DMS79 treated with DMSO at 0.1 percent for 48 hours (cell line): Measurements from ENCODE around the gene CAPN11.
"Not testable (repeated sequence)": the region's sequence is repeated elsewhere in the genome, so short reads cannot be mapped to it uniquely, and the experiment has no call there.

ENCODE experiments used
- DNase-seq: peaks from one replicate; lab custom pipeline; 2025; lab: John Stamatoyannopoulos, UW

Gene CAPN11

DNA sequence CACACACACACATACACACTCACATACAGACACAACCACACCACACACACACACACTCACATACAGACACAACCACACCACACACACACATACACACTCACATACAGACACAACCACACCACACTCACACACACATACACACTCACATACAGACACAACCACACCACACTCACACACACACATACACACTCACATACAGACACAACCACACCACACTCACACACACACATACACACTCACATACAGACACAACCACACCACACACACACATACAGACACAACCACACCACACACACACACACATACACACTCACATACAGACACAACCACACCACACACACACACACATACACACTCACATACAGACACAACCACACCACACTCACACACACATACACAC is 23.2 kb downstream of the CAPN11 start:
- DNase-seq: not testable (repeated sequence)

DNA sequence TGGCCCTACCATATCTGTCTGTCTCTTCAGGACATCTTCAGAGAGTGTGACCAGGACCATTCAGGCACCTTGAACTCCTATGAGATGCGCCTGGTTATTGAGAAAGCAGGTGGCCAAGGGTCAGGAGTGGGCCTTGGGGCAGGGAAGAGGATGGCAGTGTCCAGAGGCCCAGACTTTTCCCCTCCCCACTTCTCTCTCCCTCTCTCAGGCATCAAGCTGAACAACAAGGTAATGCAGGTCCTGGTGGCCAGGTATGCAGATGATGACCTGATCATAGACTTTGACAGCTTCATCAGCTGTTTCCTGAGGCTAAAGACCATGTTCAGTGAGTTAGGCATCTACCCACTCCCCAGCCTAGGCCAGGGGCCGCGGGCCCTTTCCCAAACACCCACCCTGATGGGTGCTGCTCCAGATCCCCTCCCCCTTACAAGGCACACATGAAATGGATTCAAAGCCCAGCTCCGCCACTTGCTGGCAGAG is 24.3 kb downstream of the CAPN11 start:
- no peak for DNase-seq

DNA sequence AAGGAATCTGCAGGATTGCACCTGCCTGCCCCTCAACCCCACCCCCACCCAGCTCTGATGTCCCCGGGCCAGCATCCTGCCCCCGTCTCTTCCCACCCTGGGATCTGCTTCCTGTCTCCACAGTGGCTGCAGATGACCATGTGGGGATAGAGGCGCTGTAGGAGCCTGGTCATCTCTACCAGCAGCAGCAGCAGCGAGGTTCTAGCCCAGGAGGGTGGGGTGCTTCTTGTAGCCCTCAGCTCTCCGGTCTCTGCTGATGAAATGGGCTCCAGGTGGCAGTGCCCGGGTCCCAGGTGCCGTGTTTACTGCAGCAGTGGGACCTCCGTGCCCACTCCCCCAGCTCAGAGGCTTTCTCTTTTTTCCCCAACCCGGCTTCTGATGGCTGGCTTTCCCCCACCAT is 25.2 kb downstream of the CAPN11 start:
- DNase-seq: no peak

DNA sequence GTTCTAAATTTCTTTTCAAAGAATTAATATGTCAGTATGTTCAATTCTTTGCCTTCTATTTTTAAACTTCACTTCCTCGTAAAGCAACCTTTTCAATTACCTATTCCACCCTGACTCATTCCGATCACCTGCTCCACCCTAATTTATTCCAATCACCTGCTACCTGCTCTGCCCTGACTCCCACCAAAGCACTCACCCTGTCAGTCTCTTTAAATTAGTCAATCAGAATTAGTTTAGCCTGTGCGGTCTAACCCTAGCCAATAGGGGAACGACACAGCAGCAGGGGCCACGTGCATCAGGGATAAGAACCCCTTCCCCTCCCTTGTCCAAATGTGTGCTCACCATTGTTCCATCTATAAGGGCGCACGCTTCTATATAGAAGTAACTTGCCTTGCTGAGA is 26.7 kb downstream of the CAPN11 start:
- not testable (repeated sequence) for DNase-seq

DNA sequence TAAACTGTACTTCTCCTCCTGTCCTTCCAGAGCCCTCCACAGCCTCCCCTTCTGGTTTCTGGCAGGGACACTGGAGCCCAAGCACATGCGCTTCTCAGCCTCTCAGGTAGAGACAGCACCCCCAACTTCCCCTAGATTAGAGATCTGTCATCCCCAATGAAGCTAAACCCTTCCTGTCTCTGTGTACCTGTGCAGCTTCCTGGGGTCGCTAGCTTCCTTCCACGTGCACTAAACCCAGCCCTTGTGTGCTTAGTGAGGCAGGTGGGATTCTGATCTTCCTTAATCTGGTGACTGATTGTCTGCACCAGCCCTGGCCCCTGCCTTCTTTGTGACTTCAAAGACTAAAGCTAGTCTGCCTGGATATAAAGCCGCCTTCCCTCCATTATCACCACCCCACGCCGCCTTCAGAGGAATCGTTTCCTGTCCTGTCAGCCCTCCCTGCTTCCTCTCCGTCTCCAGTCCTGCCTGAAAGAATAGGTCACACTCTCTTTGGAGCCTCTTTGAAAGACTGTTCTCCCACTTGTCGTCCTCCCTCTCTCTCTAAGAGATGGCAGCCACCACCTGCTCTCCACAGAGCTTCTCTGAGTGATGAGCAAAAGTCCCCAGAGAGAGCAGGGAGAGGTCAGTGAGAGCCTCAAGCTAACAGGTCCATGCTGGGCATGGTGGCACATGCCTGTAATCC is 27.5 kb downstream of the CAPN11 start:
- no peak for DNase-seq

DNA sequence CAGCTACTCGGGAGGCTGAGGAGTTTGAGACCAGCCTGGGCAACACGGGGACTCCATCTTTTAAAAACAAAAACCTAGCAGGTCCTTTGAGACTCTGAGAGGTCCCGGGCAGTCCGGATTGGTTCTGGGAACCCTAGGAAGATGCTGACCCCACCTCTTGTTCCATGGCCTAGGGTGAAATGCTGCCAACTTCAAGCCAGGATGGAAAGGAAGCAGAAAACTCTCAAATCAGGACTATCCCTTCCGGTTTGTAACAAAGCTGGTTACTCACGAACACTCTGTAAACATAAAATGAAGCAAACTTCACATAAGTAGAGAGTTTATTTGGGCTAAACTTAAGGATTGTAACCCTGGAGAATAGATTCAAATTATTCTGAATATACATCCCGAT is 28.0 kb downstream of the CAPN11 start:
- DNase-seq: no peak

DNA sequence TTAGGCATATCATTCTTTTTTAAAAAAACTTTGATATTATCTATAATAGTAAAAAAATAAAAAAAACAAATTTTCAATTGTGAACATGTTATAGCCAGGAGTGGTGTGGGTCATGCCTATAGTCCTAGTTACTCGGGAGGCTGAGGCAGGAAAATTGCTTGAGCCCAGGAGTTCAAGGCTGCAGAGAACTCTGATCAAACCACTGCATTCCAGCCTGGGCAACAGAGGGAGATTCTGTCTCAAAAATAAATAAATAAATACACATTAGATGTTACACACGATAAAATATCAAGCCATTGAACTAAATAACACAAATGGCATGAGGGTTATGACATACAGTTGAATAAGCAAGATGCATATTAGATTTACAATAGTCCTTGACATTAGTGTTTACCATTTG is 30.2 kb downstream of the CAPN11 start:
- DNase-seq: no peak

DNA sequence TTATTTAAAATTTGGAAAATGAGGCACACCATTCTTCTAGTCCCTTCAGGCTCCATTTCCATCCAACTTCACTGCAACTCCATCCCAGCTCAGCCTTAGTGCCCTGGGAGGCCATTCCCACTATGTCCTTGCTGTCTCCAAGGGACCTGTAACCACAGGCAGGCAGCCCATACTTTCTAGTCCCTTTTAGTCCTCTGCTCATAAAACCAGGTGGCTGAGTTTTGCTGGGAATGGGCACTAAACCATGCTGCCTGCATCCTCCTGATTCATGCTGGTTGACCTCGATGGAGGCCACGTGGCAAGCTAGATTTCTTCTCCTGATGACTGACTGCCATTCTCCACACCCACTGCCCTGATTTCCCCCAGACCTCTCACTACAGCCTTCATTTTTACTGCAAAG is 30.6 kb downstream of the CAPN11 start:
- DNase-seq: no peak

DNA sequence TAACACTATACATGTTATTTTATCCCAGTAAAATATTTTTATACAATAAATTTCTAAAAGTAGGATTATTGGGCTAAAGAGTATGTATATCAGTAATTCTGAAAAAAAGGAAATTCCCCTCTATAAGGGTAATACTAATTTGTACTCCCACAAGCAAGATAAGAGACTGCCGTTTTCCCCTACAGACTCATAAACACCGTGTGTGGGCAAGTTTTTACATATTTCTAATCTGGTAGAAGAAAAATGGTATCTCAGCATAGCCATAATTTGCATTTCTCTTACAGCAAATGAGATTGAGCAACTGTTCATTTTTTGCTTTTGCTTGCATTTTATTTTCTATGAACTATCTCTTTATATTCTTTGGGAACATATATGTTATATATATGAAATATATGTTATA is 32.1 kb downstream of the CAPN11 start:
- DNase-seq: no peak

DNA sequence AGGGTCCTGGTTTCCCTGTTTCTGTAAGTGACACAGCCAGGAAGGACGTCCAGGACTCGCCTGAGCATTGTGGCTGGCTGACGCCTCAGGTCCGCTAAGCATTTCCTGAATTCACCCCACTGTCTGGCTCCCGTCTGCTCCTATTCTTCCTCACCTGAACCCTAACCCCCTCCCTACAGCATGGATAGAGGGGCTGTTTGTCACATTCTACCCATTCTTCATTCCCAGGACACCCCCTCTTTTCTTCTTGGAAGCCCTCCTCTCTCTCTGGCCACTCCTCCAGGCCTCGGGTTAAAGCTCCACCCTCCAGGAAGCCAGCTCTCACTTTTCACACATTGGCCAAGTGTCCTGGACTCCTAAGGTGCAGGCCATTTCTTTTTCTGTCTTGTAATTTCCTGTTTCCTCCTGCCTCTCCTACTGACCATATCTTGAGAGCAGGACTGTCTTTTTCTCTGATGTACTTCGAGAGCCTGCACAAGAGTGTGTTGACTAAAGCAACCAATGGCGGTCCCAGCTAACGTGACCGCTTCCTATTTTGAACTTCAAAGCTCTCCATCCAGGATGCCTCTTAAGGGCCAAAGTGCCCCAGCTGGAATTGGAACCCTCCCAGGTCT is 33.9 kb downstream of the CAPN11 start:
- DNase-seq: peak; percentile 31

DNA sequence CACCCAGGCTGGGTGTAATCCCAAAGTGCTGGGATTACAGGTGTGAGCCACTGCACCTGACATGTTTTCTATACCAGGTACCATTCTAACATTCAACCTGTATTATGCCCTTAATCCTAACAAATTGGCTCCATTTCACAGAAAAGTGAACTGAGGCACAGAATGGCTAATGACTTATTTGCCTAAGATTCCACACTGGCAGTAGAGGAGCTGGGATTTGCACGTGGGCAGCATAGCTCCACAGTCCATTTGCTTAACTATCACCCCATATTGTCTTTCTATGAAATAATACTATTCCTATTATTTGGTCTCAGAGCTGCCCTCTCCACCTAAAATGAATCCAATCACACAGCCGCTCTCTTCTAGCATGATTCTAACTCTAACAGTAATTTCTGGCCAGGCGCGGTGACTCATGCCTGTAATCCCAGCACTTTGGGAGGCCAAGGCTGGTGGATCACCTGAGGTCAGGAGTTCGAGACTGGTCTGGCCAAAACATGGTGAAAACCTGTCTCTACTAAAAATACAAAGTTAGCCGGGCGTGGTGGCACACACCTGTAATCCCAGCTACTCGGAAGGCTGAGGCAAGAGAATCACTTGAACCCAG is 34.8 kb downstream of the CAPN11 start:
- no peak for DNase-seq

DNA sequence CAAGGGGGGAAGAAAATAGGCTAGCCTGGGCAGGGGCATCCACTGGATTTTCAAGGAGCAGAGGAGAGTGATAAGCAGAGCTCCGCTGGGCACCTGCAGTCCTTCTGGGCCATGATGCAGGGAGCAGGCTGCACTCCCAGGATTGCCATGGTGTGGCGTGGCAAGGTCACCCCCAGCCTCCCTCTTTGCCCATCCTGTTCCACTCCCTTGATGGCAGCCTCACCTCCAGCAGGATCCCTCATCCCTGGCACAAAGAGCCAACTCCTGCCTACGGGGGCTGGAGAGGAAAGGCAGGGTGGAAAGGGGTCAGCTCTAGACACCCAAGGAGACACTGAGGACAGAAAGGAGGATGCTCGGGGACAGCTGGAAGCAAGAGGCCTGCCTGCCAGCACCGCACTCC is 35.7 kb downstream of the CAPN11 start:
- DNase-seq: no peak

DNA sequence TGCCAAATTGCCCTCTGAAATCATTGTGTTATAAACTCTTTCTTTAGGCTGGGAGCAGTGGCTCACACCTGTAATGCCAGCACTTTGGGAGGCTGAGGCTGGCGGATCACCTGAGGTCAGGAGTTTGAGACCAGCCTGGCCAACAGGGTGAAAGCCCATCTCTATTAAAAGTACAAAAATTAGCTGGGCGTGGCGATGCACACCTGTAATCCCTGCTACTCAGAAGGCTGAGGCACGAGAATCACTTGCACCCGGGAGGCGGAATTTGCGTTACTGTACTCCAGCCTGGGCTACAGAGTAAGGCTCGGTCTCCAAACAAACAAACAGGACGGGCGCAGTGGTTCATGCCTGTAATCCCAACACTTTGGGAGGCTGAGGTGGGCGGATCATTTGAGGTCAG is 37.7 kb downstream of the CAPN11 start:
- DNase-seq: not testable (repeated sequence)

DNA sequence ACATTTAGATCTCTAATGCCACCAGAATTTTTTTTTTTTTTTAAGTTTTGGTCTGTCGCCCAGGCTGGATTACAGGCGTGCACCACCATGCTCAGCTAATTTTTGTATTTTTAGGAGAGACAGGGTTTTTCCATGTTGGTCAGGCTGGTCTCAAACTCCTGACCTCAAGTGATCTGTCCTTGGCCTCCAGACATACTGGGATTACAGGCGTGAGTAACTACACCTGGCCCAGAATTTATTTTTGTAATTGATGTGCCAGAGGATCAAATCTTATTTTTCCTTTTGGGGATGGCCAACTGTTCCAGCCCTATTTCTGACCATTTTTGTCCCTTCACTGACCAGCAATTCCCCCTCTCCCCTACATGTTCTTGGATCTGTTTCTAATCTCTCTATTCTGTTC is 40.1 kb downstream of the CAPN11 start:
- DNase-seq: no peak

DNA sequence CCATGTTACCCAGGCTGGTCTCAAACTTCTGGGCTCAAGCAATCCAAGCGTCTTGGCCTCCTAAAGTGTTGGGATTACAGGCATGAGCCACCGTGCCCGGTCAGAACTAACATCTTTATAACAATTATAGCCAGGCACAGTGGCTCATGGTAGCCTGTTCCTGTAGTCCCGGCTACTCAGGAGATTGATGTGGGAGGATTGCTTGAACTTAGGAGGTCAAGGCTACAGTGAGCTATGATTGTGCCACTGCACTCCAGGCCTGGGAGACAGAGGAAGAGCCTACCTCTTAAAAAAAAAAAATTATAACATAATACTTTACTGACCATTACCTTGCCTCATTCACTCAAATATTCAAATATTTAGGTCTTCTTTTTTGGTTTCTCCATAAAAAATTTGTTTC is 41.3 kb downstream of the CAPN11 start:
- DNase-seq: no peak

DNA sequence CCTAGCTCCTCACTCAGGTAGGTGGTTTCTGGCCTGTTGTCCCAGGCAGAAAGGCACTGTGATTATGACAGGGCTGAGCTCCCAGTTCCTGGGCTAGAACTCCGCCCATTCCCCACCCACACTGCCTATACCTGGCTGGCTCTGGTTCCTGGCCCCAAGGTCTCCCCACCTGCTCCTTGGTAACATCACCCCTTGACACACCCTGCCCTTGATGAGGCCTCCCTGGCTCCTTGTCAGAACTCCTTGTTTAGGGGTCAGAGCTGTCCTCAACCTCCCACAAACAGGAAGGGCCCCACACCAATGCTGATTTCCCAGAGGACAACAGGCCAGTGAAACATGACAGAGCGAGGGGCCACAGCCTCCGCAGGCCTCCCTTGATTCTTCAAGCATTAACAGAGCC is 42.6 kb downstream of the CAPN11 start:
- DNase-seq: no peak

DNA sequence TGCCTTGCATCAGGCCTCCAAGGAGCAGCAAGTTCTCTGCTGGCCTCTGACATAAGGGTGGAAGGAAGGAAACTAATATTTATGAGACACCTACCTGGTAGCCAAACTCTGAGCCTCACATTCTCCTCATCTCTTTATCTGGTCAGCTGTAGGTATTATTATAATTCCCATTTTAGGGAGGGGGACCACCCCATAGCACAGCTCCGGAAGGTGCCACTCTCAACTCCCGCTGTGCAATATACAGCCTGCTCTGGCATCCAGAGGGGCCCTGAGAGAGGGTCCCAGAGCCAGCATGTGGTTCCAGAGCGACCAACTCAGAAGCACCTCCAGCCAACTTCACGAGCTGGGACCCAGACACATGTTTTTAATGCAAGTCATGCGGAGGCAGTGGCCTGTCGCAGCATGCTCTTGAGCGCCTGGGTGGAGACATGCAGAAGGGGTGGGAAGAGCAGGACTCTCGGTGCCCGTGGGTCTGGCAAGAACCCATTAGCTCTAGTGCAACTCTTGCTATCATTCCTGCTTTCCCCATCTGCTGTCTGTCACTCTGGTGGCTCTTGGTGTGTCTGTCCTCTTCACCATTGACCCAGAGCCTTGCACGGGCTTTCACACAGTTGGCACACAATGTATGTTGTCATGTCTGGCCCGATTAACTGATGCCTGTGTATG is 43.2 kb downstream of the CAPN11 start:
- no peak for DNase-seq

DNA sequence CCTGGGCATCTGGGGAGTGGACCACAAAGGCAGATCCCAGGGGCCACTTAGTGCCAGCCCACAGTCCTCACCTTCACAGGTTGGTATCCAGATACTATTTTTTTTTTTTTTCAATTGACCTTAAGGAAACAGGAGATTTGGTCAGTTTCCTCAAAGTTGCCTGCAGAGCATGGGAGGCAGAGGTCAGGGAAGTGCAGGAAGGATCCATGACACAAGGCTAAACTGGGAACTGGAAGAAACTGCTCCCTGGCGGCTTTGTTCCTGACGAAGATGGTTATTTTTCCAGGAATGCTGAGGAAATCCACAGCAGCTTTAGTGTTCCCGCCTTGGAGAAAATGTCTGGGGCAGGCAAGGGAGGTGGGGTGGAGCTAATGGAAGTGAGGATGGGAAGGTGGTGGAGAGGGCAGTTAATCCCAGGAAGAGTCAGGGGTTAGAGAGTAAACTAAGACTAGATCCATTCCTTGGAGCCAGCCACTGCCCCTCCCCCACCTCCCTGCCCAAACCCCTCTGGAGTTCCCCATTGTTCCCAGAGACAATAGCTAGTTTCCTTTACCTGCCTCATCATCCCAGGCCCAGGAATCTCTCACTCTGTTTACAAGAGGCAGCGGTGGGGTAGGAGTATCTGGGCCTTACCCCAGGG is 43.8 kb downstream of the CAPN11 start:
- DNase-seq: no peak

DNA sequence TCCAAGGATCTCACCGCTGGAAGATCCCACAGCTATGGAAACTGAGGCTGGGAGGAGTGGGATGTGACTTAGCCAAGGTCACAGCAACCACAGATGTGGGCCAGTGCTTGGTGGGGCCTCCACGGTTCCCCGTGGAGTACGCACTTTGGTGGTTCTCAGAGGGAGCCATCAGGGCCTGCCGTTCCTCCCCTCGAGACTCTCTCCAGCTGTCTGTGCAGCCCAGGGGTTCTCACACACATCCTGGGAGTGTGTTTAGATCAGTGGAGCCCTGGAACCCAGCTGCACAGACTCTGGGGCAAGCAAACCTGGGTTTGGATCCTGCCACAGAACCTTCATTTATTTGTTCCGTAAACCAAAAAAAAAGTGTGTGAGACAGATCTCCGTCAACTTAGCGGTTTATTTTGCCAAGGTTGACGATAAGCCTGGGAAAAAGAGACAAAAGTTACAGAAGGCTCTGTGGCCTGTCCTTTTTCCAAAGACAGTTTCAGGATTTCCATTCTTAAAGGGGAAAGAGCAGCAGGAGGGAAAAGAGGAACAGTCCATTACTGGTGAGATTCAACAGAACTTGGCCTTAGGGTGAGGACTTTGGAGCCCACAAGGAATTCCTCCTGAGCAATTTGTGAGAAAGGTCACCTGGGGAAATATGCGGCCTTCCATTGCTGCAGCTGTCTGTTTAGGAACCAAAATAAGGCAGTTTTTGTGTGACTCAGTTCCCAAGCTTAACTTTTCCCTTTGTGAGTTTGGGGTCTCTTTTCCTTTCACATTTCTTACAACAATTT is 44.5 kb downstream of the CAPN11 start:
- DNase-seq: no peak

DNA sequence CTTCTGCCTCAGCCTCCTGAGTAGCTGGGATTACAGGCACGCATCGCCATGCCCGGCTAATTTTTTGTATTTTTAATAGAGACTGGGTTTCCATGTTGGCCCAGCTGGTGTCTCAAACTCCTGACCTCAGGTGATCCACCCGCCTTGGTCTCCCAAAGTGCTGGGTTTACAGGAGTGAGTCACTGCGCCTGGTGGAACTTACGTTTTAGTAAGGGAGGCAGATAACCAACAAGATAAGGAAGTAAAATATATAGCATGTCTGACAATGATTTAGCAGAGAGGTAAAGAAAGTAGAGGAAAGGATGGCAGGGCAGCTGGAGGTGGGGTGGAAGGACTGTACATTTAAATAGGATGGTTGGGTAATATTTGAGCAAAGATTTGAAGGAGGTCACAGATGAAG is 45.3 kb downstream of the CAPN11 start:
- DNase-seq: no peak

DNA sequence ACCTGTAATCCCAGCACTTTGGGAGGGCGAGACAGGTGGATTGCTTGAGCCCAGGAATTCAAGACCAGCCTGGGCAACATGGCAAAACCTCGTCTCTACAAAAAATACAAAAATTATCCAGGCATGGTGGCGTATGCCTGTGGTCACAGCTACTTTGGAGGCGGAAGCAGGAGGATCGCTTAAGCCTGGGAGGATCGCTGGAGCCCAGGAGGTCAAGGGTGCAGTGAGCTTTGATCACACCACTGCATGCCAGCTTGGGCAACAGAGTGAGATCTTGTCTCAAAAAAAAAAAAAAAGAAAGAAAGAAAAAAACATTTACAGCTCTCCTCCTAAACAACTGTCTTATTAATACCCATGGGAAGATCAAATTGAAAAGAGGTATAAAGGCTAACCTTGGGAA is 49.3 kb downstream of the CAPN11 start:
- DNase-seq: no peak

DNA sequence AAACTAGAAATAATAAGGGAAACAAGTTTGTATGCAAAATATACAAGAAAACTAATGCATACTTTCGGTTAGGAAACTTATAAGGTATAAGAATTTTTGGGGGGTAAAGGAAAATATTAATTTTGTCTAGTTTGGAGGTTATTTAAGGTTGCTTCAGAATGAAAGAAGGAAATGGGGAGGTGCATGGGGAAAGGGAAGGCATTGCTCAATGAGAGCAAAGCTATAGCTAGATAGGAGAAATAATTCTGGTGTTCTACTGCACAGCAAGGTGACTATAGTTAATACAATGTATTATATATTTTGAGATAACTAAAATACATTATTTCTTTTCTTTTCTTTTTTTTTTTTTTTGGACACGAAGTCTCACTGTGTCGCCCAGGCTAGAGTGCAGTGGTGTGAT is 52.7 kb downstream of the CAPN11 start:
- DNase-seq: no peak
